ENCODE measurements around the gene PCBP2. TPM values are rescaled to one million over a fixed set of nuclear protein-coding genes. Genes with fewer than 3 reads are reported as not detected.
"Not testable (repeated sequence)": the region's sequence is repeated elsewhere in the genome, so short reads cannot be mapped to it uniquely, and the experiment has no call there.

The PCBP2 gene
- total RNA-seq, 1 donor from 2014 or later: 153 TPM

GRCh38 chr12:53428741-53429140, 23.2 kb upstream of the PCBP2 start:
- no peak overlapping the region for H3K4me3 ChIP-seq (ENCODE audit: low read depth, low read length)
- DNase-seq (ENCODE audit: low read depth): no peak

GRCh38 chr12:53430116-53430515, 21.8 kb upstream of the PCBP2 start:
- DNase-seq (ENCODE audit: low read depth): no peak
- no peak for TF ChIP-seq CTCF (conservative IDR thresholded peaks at IDR 0.05; ENCODE audit: low read depth, low read length)
- H3K4me3 ChIP-seq (ENCODE audit: low read depth, low read length): no peak overlapping the region

More at GRCh38 chr12:53428741-53429140, 23.2 kb upstream of the PCBP2 start:
- TF ChIP-seq CTCF (conservative IDR thresholded peaks at IDR 0.05; ENCODE audit: low read depth, low read length): no peak

- no peak for DNase-seq (ENCODE audit: low read depth)
- no peak for TF ChIP-seq CTCF (conservative IDR thresholded peaks at IDR 0.05; ENCODE audit: low read depth, low read length)
- H3K4me3 ChIP-seq (ENCODE audit: low read depth, low read length): no peak overlapping the region
Observed at GRCh38 chr12:53431187-53431586, 20.7 kb upstream of the PCBP2 start.

GRCh38 chr12:53435326-53435725, 16.6 kb upstream of the PCBP2 start:
- not testable (repeated sequence) for DNase-seq (ENCODE audit: low read depth)

GRCh38 chr12:53439582-53439981, 12.3 kb upstream of the PCBP2 start:
- not testable (repeated sequence) for H3K4me3 ChIP-seq (ENCODE audit: low read depth, low read length); DNase-seq (ENCODE audit: low read depth)

More at GRCh38 chr12:53435326-53435725, 16.6 kb upstream of the PCBP2 start:
- H3K4me3 ChIP-seq (ENCODE audit: low read depth, low read length): not testable (repeated sequence)

- H3K4me3 ChIP-seq (ENCODE audit: low read depth, low read length): peak within 1 kb of the TSS; percentile 97
- DNase-seq (ENCODE audit: low read depth): peak; percentile 93
- no peak for TF ChIP-seq CTCF (conservative IDR thresholded peaks at IDR 0.05; ENCODE audit: low read depth, low read length)
Observed at GRCh38 chr12:53441040-53441833, 10.7 kb upstream of the PCBP2 start, which contains the start of gene PRR13. Gene PRR13, plus strand, starts transcription at chr12:53441734. Its CDS starts 981 bp downstream, at chr12:53442715.

- no peak for TF ChIP-seq CTCF (conservative IDR thresholded peaks at IDR 0.05; ENCODE audit: low read depth, low read length)
- H3K4me3 ChIP-seq (ENCODE audit: low read depth, low read length): peak overlapping the region; percentile 97
- no peak for DNase-seq (ENCODE audit: low read depth)
Observed at GRCh38 chr12:53443955-53444354, 7.9 kb upstream of the PCBP2 start.

GRCh38 chr12:53444593-53445325, 7.1 kb upstream of the PCBP2 start:
- not testable (repeated sequence) for DNase-seq (ENCODE audit: low read depth)
- peak overlapping the region; percentile 24 for H3K4me3 ChIP-seq (ENCODE audit: low read depth, low read length)

Data from epithelial cell of proximal tubule (primary cell).